OCI-LY1 (cell line): ENCODE data around the gene ANKRD39.
A peak's percentile ranks its signal among the peaks of the same experiment; 100 is the strongest.
"Not testable (repeated sequence)": the region's sequence is repeated elsewhere in the genome, so short reads cannot be mapped to it uniquely, and the experiment has no call there.

Experiments
- H2AFZ ChIP-seq: fragments of 200-600 bp; sonication (generic), shearing (Covaris generic); 2 replicates; pipeline ENCODE4 v1.6.0; 2014; ENCODE audit warnings: antibody characterized with exemption, mild to moderate bottlenecking, low read length
- H3F3A ChIP-seq: fragments of 200-600 bp; sonication (generic), shearing (Covaris generic); 2 replicates; pipeline ENCODE4 v1.6.0; 2014; ENCODE audit warnings: mild to moderate bottlenecking, antibody characterized with exemption, low read length, moderate library complexity; ENCODE audit not compliant: insufficient read depth
- H3K27ac ChIP-seq: fragments of 200-600 bp; sonication (generic); 2 replicates; pipeline ENCODE4 v1.5.1; 2014; ENCODE audit warnings: low read length, mixed run types, mild to moderate bottlenecking, low read depth; ENCODE audit not compliant: poor library complexity, severe bottlenecking
- H3K27me3 ChIP-seq: fragments of 200-600 bp; sonication (generic); 2 replicates; pipeline ENCODE4 v1.6.0; 2014; ENCODE audit warnings: antibody characterized with exemption, mild to moderate bottlenecking, low read length, moderate library complexity; ENCODE audit not compliant: insufficient read depth
- H3K36me3 ChIP-seq: fragments of 200-600 bp; sonication (generic); 2 replicates; pipeline ENCODE4 v1.6.1; 2014; ENCODE audit warnings: mild to moderate bottlenecking, antibody characterized with exemption, low read length, moderate library complexity, mixed read lengths; ENCODE audit not compliant: insufficient read depth
- H3K4me1 ChIP-seq: fragments of 200-600 bp; sonication (generic); 2 replicates; pipeline ENCODE4 v1.5.1; 2014; ENCODE audit warnings: mild to moderate bottlenecking, low read length, moderate library complexity; ENCODE audit not compliant: insufficient read depth, severe bottlenecking
- H3K4me2 ChIP-seq: fragments of 200-600 bp; sonication (generic), shearing (Covaris generic); 2 replicates; pipeline ENCODE4 v1.6.1; 2014; ENCODE audit warnings: low read length
- H3K4me3 ChIP-seq: fragments of 200-600 bp; sonication (generic); 2 replicates; pipeline ENCODE4 v1.5.1; 2014; ENCODE audit warnings: low read length, low read depth, mild to moderate bottlenecking, mixed read lengths; ENCODE audit not compliant: poor library complexity, severe bottlenecking
- H3K79me2 ChIP-seq: fragments of 200-600 bp; shearing (Covaris generic); 2 replicates; pipeline ENCODE4 v1.6.1; 2016; ENCODE audit warnings: mixed run types, low read length, mixed read lengths; ENCODE audit not compliant: insufficient read depth
- H3K9ac ChIP-seq: fragments of 200-600 bp; sonication (generic), shearing (Covaris generic); 2 replicates; pipeline ENCODE4 v1.6.1; 2014; ENCODE audit warnings: mild to moderate bottlenecking, low read length, mixed read lengths
- H3K9me2 ChIP-seq: fragments of 200-600 bp; sonication (generic), shearing (Covaris generic); 2 replicates; pipeline ENCODE4 v1.6.1; 2014; ENCODE audit warnings: low read depth, mild to moderate bottlenecking, low read length, mixed read lengths
- H3K9me3 ChIP-seq: fragments of 200-600 bp; shearing (Covaris generic); 2 replicates; pipeline ENCODE4 v1.6.1; 2014; ENCODE audit warnings: low read length, mixed read lengths
- H4K20me1 ChIP-seq: fragments of 200-600 bp; sonication (generic), shearing (Covaris generic); 2 replicates; pipeline ENCODE4 v1.6.0; 2016; ENCODE audit warnings: mild to moderate bottlenecking, low read length; ENCODE audit not compliant: insufficient read depth
- CTCF ChIP-seq: fragments of 200-600 bp; sonication (generic), shearing (Covaris generic); IDR thresholded peaks from 2 replicates; pipeline ENCODE4 v1.5.1; 2017; ENCODE audit warnings: mild to moderate bottlenecking, antibody characterized with exemption, low read length, moderate library complexity, mixed read lengths
- EZH2 ChIP-seq: fragments of 200-600 bp; sonication (generic), shearing (Covaris generic); IDR thresholded peaks from 2 replicates; pipeline ENCODE4 v1.8.0; 2017; ENCODE audit warnings: borderline replicate concordance, mixed run types, mild to moderate bottlenecking, antibody characterized with exemption, low read length, moderate library complexity, mixed read lengths

Gene ANKRD39

DNA sequence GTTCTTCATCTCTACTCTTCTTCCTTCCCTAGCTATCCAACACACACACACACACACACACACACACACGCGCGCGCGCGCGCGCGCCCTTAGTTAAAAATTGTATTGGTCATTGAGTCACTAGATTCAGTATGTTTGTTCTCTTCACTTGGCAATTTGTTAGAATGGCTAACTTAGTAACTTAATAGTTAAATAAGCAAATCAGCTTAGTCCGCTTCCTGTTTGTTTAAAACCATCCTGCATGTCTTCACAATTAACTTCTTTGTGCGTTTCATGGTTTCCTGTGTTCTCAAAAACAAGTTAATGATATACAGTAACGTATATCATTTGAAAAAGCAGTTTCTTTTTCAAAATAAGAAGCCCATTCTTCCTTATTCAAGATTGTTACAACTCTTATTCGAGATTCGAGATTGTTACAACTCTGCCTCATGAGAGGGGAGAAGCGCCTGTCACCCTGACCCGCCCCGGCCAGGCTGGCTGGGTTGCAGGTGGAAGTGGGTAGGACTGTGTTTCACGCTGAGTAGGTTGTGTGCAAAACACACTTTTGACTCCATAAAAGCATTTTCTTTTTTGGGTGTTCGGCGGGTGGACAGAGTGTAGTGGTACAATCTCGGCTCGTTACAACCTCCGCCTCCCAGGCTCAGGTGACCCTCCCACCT is 51.2 kb downstream of the ANKRD39 start:
- H3K4me1 ChIP-seq: peaks cover 10% of the 10 kb centered on the region
- no peak overlapping the region for H3K27ac ChIP-seq
- no peaks in the 10 kb centered on the region for H3K9me3 ChIP-seq
- H3K4me2 ChIP-seq: peak overlapping the region; percentile 47
- no peak overlapping the region for H3K9ac ChIP-seq
- no peaks in the 10 kb centered on the region; the same call in 1 of the 2 replicates for H3K36me3 ChIP-seq
- H3K27me3 ChIP-seq: no peaks in the 10 kb centered on the region; the same call in 1 of the 2 replicates
- no peaks in the 10 kb centered on the region for H4K20me1 ChIP-seq
- H3K79me2 ChIP-seq: no peaks in the 10 kb centered on the region
- H3K4me3 ChIP-seq: peak overlapping the region; percentile 31
- no peak for TF ChIP-seq EZH2
- TF ChIP-seq CTCF: no peak
- no peak overlapping the region for H2AFZ ChIP-seq
- no peaks in the 10 kb centered on the region for H3K9me2 ChIP-seq
- H3F3A ChIP-seq: no peaks in the 10 kb centered on the region

GRCh38 chr2:96805946-96806345 is 51.9 kb downstream of the ANKRD39 start:
- not testable (repeated sequence) for H3K27ac ChIP-seq, H4K20me1 ChIP-seq, H3K9ac ChIP-seq, H3K9me3 ChIP-seq, H3K4me3 ChIP-seq, H3K36me3 ChIP-seq, H3K4me1 ChIP-seq, H3K27me3 ChIP-seq, H3K9me2 ChIP-seq, H3K4me2 ChIP-seq, H3F3A ChIP-seq, H3K79me2 ChIP-seq, H2AFZ ChIP-seq

- TF ChIP-seq CTCF (no peak), EZH2 (no peak)
- Histone ChIP-seq H3K4me2 (no peak overlapping the region), H2AFZ (no peak overlapping the region), H3F3A (no peaks in the 10 kb centered on the region), H3K36me3 (no peaks in the 10 kb centered on the region; the same call in 1 of the 2 replicates), H3K27me3 (no peaks in the 10 kb centered on the region; the same call in 1 of the 2 replicates), H3K9me2 (no peaks in the 10 kb centered on the region), H3K4me1 (peaks cover 12% of the 10 kb centered on the region), H4K20me1 (no peaks in the 10 kb centered on the region), H3K9ac (no peak overlapping the region), H3K9me3 (no peaks in the 10 kb centered on the region), H3K27ac (no peak overlapping the region), H3K4me3 (no peak overlapping the region), H3K79me2 (no peaks in the 10 kb centered on the region)
These were observed 52.8 kb downstream of the ANKRD39 start for GRCh38 chr2:96804986-96805385.

- no peak overlapping the region for H3K9ac ChIP-seq
- no peak overlapping the region for H3K27ac ChIP-seq
- no peaks in the 10 kb centered on the region for H3K9me3 ChIP-seq
- H3K4me2 ChIP-seq: no peak overlapping the region
- no peaks in the 10 kb centered on the region for H3K9me2 ChIP-seq
- H4K20me1 ChIP-seq: no peaks in the 10 kb centered on the region
- peaks cover 12% of the 10 kb centered on the region for H3K4me1 ChIP-seq
- H3K79me2 ChIP-seq: no peaks in the 10 kb centered on the region
- H2AFZ ChIP-seq: no peak overlapping the region
- no peak overlapping the region for H3K4me3 ChIP-seq
- no peaks in the 10 kb centered on the region for H3F3A ChIP-seq
- H3K36me3 ChIP-seq: no peaks in the 10 kb centered on the region; the same call in 1 of the 2 replicates
- TF ChIP-seq EZH2: no peak
- TF ChIP-seq CTCF: no peak
- H3K27me3 ChIP-seq: no peaks in the 10 kb centered on the region; the same call in 1 of the 2 replicates
These were observed 55.1 kb downstream of the ANKRD39 start for GRCh38 chr2:96802721-96803120.
